ENCODE data around the gene MPZL2. TPM values are rescaled to one million over a fixed set of nuclear protein-coding genes. Genes with fewer than 3 reads are reported as not detected.

MPZL2 gene
- total and polyA plus RNA-seq, 2 of the 8 experiments (the other 6 are each of a cell fraction or from before 2014, with no cell fraction given): 2.4 to 3.2 TPM

DNA sequence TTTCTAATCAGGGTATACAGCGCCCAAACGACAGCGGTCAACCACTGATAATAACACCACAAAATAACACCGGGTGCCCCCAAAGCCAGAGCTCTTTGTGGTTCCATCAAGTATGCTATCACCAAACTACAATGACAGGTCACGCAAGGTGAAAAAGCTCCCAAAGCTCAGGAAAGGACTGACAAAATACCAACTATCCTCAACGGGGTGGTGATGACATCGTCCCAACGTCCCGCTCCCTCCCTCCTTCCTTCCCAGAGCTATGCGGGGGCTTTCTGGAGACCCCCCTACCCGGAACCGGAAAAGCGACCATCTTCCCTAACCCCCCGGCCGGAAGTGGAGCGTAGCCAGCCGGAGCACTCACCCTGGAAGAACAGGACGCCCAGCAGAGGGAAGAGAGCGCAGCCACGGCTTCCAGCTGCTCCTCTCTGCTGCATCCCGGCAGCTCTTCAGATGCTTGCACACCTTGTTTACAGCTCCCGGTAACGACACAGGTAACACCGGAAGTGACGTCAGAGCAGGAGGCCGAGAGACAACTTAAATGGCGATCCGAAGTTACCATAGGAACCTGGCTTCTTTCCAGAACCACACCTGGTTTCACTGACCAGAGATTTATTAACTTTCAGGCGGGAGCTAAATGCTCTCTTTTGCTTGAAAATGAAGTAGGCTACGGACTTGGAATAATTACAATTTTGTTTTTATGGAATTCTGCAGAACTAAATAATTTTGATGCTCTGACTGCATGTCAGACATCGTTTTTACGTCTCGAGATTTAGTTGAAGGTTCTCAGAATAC lies 12.0 kb downstream of the MPZL2 start, which contains the start of gene MPZL3 (continued):
- TF ChIP-seq RFX5 (IDR thresholded peaks at IDR 0.05; ENCODE audit: borderline replicate concordance, low read depth, low read length) (no peak), TAF1 (IDR thresholded peaks at IDR 0.05; ENCODE audit: low read depth, low read length) (peak; percentile 78), CREB1 (IDR thresholded peaks at IDR 0.05) (peak; percentile 89), RXRA (IDR thresholded peaks at IDR 0.05; ENCODE audit: insufficient read depth, low read depth, low read length) (no peak), MAFK (IDR thresholded peaks at IDR 0.05; ENCODE audit: low read depth, low read length) (no peak), SUZ12 (IDR thresholded peaks at IDR 0.05; ENCODE audit: low read length) (peak; percentile 25; the same call in 1 of the 2 replicates), POU5F1 (IDR thresholded peaks at IDR 0.05; ENCODE audit: low read depth, low read length) (no peak), EGR1 (IDR thresholded peaks at IDR 0.05; ENCODE audit: borderline replicate concordance, low read depth, low read length) (peak; percentile 37; the same call in 1 of the 2 replicates), RNF2 (IDR thresholded peaks at IDR 0.05; ENCODE audit: borderline replicate concordance, low read depth, low read length, missing control alignments, poor library complexity, severe bottlenecking) (no peak), CHD1 (IDR thresholded peaks at IDR 0.05; ENCODE audit: low read depth, low read length) (no peak), ASH2L (IDR thresholded peaks at IDR 0.05; ENCODE audit: low read length) (peak; percentile 99), HDAC6 (IDR thresholded peaks at IDR 0.05; ENCODE audit: low read depth, low read length) (no peak), CEBPB (IDR thresholded peaks at IDR 0.05; ENCODE audit: low read depth, low read length) (peak; percentile 25; the same call in 1 of the 2 replicates), EZH2 (IDR thresholded peaks at IDR 0.05; ENCODE audit: low read depth, low read length, severe bottlenecking) (no peak), SRF (IDR thresholded peaks at IDR 0.05; ENCODE audit: low read depth, low read length) (no peak), GABPA (IDR thresholded peaks at IDR 0.05; ENCODE audit: borderline replicate concordance, insufficient read depth, low read length) (peak; percentile 94), ZNF274 (IDR thresholded peaks at IDR 0.05; ENCODE audit: borderline replicate concordance, extremely low read depth, low read length) (no peak), SIX5 (IDR thresholded peaks at IDR 0.05; ENCODE audit: low read depth, low read length) (no peak), JUND (IDR thresholded peaks at IDR 0.05; ENCODE audit: low read length) (peak; percentile 67; the same call in 1 of the 2 replicates), SIN3A (conservative IDR thresholded peaks at IDR 0.05 in 1 of 2, IDR thresholded peaks at IDR 0.05 in 1 of 2; ENCODE audit: low read depth in 1 of 2, low read length in 2 of 2) (peak in 1 of 2 experiments; percentile 67; a peak in 1 of 4 replicates), CBX8 (IDR thresholded peaks at IDR 0.05; ENCODE audit: borderline replicate concordance, low read depth, low read length) (no peak), POLR2A (IDR thresholded peaks at IDR 0.05; ENCODE audit: control extremely low read depth in 1 of 2, low read depth in 2 of 2, low read length in 2 of 2) (peak; percentile 69 to 72)
- TF ChIP-seq, protein P1, sequence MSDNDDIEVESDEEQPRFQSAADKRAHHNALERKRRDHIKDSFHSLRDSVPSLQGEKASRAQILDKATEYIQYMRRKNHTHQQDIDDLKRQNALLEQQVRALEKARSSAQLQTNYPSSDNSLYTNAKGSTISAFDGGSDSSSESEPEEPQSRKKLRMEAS (IDR thresholded peaks at IDR 0.05): peak; percentile 55
- TF ChIP-seq, protein P2, sequence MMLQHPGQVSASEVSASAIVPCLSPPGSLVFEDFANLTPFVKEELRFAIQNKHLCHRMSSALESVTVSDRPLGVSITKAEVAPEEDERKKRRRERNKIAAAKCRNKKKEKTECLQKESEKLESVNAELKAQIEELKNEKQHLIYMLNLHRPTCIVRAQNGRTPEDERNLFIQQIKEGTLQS (IDR thresholded peaks at IDR 0.05; ENCODE audit: insufficient read depth, low read depth, low read length): no peak

Measured in H1 (cell line).